GM18858 (cell line): Measurements from ENCODE around the gene HAPLN1.

Source experiments
- ATAC-seq: cut with Tn5 transposase; IDR thresholded peaks from one replicate; pipeline ENCODE4 v1.9.1; 2021; ENCODE audit not compliant: unreplicated experiment

HAPLN1 gene

DNA sequence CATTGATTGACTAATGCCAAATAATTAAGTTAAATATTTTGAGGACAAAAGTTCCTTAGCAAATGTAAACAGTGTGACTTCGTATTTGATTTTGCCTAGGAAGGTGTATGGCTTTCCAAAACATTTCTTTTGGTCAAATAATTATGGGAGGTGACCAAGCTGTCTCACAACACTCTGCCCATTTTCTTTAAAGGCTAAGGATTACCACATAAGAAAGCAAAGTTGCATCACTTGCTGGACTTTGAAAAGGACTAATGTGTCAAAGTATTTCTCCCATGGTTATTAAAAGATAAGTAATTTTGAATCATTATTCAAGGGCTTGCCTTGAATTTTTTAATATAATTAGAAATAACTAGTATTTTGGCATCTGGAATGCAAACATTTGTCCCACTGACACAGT is 74.7 kb downstream of the HAPLN1 start:
- no peak for ATAC-seq

DNA sequence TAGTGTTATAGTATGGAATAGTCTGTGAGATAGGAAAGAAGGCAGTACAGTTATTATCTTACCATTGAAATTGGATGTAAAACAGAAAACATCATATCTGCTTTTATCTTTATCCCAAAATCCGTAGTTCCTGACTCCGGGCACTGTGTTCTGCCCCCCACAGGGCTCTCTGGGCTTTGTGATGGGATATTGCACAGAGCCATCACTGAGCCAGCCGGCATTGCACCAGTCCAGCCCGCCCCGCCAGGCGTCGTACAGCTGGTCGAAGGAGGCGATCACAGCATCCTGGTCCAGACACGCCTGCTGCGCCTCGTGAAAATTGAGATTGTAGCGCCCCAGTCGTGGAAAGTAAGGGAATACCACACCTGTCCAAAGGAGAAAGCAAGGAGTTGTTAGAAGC is 76.4 kb downstream of the HAPLN1 start:
- ATAC-seq: no peak

- ATAC-seq: no peak
These were observed 78.7 kb downstream of the HAPLN1 start for GRCh38 chr5:83641946-83642345.

GRCh38 chr5:83639911-83640310 is 80.7 kb downstream of the HAPLN1 start:
- ATAC-seq: no peak

DNA sequence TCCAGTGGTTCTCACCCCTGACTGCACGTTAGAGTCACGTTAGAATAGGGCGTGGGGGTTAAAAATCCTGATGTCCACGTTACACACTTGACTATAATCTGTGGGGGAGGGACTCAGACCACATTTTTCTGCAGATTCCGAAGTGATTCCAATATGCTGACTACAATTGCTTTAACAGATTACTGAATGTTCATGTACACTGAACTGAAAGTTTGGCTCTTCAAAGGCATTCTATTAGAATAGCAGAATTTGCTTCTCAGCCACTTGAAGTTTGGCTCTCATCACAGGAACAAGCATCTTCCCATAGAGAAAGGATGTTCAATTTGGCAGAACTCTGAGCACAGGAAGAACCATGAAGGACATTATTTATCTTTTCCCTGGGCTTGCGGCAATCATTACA is 84.5 kb downstream of the HAPLN1 start:
- ATAC-seq: no peak

DNA sequence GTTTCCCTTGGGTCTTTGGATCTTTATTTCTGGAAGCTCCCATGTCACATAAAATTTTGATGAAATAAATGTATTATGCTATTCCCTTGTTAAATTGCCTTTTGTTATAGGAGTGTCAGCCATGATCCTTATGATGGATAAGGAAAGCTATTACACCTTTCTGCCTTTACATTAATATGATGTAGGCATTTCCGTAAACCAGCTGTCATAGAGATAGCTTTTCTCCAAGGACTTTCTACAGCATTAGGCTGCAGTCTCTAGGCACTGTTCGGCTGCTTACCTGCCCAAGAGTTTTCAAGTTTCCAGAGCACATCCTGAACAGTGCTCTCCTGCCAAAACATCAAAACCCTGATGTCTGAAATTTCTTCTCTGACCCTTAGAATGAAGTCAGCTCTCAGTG is 87.4 kb downstream of the HAPLN1 start:
- no peak for ATAC-seq

GRCh38 chr5:83632874-83633273 is 87.8 kb downstream of the HAPLN1 start:
- no peak for ATAC-seq

GRCh38 chr5:83628360-83628759 is 92.3 kb downstream of the HAPLN1 start:
- ATAC-seq: no peak

GRCh38 chr5:83614841-83615240 is 105.8 kb downstream of the HAPLN1 start:
- no peak for ATAC-seq

- ATAC-seq: no peak
These were observed 112.5 kb downstream of the HAPLN1 start for GRCh38 chr5:83608122-83608521.

DNA sequence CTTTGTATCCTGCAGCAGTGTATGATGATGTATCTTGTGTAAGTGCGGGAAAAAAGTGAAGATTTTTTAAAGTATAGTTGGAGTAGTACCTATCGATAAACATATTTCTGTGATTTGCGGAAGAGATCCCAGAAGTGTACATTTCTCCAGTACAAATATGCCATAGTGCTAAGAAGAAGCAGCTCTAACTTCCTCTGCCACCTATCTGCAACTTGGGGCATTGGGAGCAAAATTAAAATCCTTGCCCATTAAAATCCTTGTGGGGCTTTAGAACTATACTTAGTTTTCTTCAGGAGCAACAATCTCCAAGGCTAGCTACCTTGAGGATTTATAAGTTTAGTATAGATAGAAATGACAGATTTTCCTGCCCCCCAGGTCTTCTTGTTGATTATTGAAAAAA is 125.4 kb downstream of the HAPLN1 start:
- no peak for ATAC-seq

- ATAC-seq: no peak
These were observed 129.7 kb downstream of the HAPLN1 start for GRCh38 chr5:83590966-83591365.

- no peak for ATAC-seq
These were observed 130.9 kb downstream of the HAPLN1 start for GRCh38 chr5:83589786-83590185.
